HepG2 (cell line): ENCODE data around the gene GALNT10.

Source experiments
- FOSL1 ChIP-seq: sonication (generic); formaldehyde crosslinking; IDR thresholded peaks from 2 replicates; pipeline ENCODE4 v1.9.0; 2021; ENCODE audit warnings: missing genetic modification reagents, borderline replicate concordance
- HES4 ChIP-seq: sonication (generic); formaldehyde crosslinking; IDR thresholded peaks from 2 replicates; pipeline ENCODE4 v1.9.0; 2021; ENCODE audit warnings: mild to moderate bottlenecking, missing genetic modification reagents, borderline replicate concordance
- MXI1 ChIP-seq: IDR thresholded peaks from 3 replicates; pipeline ENCODE4 v1.6.1; 2012; ENCODE audit warnings: low read depth, low read length, inconsistent platforms, borderline replicate concordance
- NFIC ChIP-seq: IDR thresholded peaks from 2 replicates; pipeline ENCODE4 v1.6.1; 2012; ENCODE audit warnings: mild to moderate bottlenecking, low read length, inconsistent platforms
- POLR2A ChIP-seq, 2 experiments: IDR thresholded peaks; 2 replicates each; pipeline ENCODE4 v1.6.1; 2011; ENCODE audit warnings: low read depth in 2 of 2, low read length in 2 of 2, mild to moderate bottlenecking in 1 of 2, moderate library complexity in 1 of 2; ENCODE audit not compliant: insufficient read depth in 1 of 2
- RFX5 ChIP-seq: IDR thresholded peaks from 2 replicates; pipeline ENCODE4 v1.6.1; 2011; ENCODE audit warnings: low read depth, low read length, improper control_type of control experiment
- TAF1 ChIP-seq: sonication (generic); formaldehyde crosslinking; IDR thresholded peaks from 2 replicates; pipeline ENCODE4 v1.4.0; 2020; ENCODE audit warnings: missing genetic modification reagents
- ZNF549 ChIP-seq: sonication (generic); formaldehyde crosslinking; IDR thresholded peaks from 2 replicates; pipeline ENCODE4 v1.5.0; 2020; ENCODE audit warnings: missing genetic modification reagents
- ZNF878 ChIP-seq: sonication (generic); formaldehyde crosslinking; IDR thresholded peaks from 2 replicates; pipeline ENCODE4 v1.8.1; 2023; ENCODE audit warnings: mild to moderate bottlenecking, missing genetic modification reagents, moderate library complexity
- TF ChIP-seq, protein P1 (sequence below): sonication (generic); formaldehyde crosslinking; IDR thresholded peaks from 2 replicates; pipeline ENCODE4 v1.9.0; 2022; ENCODE audit warnings: missing genetic modification reagents, mild to moderate bottlenecking, borderline replicate concordance
- TF ChIP-seq, protein P2 (sequence below): sonication (generic); formaldehyde crosslinking; IDR thresholded peaks from 2 replicates; pipeline ENCODE4 v1.4.0; 2020; ENCODE audit warnings: missing genetic modification reagents

DNA sequence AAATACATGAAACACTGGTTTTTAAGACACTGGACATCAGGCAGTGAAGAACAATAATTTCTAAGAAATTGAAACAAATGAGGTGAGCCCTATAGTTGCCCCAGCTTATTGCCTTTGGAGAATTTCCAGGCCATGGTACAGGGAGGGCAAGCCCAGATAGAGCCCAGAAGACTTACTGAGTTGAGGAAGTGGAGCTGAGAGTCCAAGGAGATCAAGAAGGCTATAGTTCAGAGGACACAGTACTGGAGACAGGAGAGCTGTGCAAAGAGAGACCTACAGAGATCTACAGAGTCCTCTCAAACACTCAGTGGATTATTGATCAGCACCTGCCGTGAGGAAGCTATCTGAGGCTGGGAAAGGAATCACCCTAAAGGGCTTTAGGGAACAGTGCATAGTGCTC, 112.6 kb downstream of the GALNT10 start:
- TF ChIP-seq ZNF549 (CRISPR knock-in tag) (no peak), RFX5 (no peak), HES4 (CRISPR knock-in tag) (no peak), POLR2A (IDR thresholded peaks at IDR 0.05; ENCODE audit: insufficient read depth in 1 of 2, low read depth in 2 of 2, low read length in 2 of 2) (no peak), MXI1 (no peak), ZNF878 (CRISPR knock-in tag) (no peak), FOSL1 (CRISPR knock-in tag) (no peak), NFIC (no peak), TAF1 (CRISPR knock-in tag) (no peak)
- TF ChIP-seq, protein P1, sequence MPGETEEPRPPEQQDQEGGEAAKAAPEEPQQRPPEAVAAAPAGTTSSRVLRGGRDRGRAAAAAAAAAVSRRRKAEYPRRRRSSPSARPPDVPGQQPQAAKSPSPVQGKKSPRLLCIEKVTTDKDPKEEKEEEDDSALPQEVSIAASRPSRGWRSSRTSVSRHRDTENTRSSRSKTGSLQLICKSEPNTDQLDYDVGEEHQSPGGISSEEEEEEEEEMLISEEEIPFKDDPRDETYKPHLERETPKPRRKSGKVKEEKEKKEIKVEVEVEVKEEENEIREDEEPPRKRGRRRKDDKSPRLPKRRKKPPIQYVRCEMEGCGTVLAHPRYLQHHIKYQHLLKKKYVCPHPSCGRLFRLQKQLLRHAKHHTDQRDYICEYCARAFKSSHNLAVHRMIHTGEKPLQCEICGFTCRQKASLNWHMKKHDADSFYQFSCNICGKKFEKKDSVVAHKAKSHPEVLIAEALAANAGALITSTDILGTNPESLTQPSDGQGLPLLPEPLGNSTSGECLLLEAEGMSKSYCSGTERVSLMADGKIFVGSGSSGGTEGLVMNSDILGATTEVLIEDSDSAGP, result no peak
- TF ChIP-seq, protein P2, sequence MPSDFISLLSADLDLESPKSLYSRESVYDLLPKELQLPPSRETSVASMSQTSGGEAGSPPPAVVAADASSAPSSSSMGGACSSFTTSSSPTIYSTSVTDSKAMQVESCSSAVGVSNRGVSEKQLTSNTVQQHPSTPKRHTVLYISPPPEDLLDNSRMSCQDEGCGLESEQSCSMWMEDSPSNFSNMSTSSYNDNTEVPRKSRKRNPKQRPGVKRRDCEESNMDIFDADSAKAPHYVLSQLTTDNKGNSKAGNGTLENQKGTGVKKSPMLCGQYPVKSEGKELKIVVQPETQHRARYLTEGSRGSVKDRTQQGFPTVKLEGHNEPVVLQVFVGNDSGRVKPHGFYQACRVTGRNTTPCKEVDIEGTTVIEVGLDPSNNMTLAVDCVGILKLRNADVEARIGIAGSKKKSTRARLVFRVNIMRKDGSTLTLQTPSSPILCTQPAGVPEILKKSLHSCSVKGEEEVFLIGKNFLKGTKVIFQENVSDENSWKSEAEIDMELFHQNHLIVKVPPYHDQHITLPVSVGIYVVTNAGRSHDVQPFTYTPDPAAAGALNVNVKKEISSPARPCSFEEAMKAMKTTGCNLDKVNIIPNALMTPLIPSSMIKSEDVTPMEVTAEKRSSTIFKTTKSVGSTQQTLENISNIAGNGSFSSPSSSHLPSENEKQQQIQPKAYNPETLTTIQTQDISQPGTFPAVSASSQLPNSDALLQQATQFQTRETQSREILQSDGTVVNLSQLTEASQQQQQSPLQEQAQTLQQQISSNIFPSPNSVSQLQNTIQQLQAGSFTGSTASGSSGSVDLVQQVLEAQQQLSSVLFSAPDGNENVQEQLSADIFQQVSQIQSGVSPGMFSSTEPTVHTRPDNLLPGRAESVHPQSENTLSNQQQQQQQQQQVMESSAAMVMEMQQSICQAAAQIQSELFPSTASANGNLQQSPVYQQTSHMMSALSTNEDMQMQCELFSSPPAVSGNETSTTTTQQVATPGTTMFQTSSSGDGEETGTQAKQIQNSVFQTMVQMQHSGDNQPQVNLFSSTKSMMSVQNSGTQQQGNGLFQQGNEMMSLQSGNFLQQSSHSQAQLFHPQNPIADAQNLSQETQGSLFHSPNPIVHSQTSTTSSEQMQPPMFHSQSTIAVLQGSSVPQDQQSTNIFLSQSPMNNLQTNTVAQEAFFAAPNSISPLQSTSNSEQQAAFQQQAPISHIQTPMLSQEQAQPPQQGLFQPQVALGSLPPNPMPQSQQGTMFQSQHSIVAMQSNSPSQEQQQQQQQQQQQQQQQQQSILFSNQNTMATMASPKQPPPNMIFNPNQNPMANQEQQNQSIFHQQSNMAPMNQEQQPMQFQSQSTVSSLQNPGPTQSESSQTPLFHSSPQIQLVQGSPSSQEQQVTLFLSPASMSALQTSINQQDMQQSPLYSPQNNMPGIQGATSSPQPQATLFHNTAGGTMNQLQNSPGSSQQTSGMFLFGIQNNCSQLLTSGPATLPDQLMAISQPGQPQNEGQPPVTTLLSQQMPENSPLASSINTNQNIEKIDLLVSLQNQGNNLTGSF (CRISPR knock-in tag), result no peak
